Activated CD4-positive, alpha-beta T cell treated with anti-CD3 and anti-CD28 coated beads for 4 hours (primary cell): ENCODE measurements around the gene PRRG1.
"Not testable (repeated sequence)": the region's sequence is repeated elsewhere in the genome, so short reads cannot be mapped to it uniquely, and the experiment has no call there.

ENCODE experiments used
- DNase-seq, 2 donors: peaks; one replicate each; pipeline ENCODE4 v3.0.0-alpha.2; 2020

PRRG1 gene

GRCh38 chrX:37349221-37350033 is at the start of gene PRRG1:
TSS of gene PRRG1 (plus strand) at chrX:37349364. CDS start at chrX:37406250, 56,886 bp downstream.
- DNase-seq: no peak

DNA sequence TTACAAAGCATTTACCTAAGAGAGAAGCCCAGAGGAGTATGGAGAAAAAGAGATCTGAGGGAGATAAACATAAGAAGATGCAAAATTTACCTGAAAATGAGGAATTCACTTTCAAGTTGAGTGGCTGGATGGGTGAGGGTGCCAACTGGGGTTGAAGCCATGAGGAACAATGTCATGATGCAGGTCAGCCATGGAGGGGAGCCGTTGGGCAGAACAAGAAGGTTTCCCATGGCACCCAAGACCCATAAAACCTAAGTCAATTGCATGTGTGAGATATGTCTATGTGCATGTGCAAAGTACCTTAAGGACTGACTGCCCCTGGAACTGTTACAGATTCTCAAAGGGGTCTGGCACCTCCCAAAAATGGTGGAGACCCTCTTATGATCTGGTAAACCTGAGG is 46.6 kb upstream of the PRRG1 start:
- no peak for DNase-seq

DNA sequence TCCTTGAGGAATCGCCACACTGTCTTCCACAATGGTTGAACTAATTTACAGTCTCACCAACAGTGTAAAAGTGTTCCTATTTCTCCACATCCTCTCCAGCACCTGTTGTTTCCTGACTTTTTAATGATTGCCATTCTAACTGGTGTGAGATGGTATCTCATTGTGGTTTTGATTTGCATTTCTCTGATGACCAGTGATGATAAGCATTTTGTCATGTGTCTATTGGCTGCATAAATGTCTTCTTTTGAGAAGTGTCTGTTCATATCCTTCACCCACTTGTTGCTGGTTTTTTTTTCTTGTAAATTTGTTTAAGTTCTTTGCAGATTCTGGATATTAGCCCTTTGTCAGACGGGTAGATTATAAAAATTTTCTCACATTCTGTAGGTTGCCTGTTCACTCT is 43.9 kb upstream of the PRRG1 start:
- DNase-seq: not testable (repeated sequence)

DNA sequence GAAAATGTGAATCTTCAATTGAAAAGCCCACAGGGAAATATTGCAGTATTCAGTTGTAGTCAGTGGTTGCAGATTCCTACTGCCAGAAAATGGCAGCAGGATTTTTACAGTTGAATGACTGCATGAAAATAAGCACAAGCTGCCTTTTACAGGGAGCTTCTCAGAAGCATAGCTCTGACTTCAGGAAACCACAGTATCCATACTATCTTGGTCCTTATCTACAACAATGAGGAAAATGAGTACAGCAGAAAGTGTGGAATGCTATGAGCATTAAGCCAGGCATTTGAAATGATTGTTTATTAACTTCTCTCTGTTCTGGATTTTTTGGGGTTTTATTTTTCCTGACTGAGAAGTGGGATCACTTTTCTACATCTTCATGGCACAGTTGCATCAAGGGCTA is 34.6 kb upstream of the PRRG1 start:
- no peak for DNase-seq

- DNase-seq: no peak
These were observed 33.5 kb upstream of the PRRG1 start for GRCh38 chrX:37315511-37316248.

DNA sequence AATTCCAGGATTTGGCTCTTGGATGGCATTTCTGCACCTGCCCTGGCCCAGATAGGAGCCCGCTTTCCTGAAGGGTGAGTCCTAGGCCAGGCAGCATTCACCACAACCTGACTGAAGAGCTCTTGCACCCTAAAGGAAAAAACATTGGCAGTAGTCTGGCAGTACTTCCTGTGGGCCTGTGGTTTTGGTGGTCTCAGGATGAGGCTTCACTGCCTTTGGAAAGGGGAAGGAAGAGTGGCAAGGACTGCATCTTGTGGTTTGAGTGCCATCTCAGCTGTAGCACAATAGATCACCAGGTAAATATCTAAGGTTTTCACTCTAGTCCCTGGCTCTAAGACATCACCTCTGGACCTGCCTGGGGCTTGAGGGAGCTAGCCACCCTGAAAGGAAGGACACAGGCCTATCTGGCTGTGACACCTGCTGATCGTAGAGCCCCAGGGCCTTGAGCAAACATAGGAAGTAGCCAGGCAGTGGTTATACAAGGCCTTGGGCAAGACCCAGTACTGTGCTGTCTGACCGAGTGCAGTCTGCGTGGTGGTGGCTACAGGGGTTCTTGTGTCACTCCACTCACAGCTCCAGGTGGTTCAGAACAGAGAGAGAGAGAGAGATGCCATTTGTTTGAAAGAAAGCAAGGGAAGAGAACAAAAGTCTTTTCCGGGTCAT is 28.5 kb upstream of the PRRG1 start:
- no peak for DNase-seq

GRCh38 chrX:37330642-37331041 is 18.5 kb upstream of the PRRG1 start:
- DNase-seq: no peak

DNA sequence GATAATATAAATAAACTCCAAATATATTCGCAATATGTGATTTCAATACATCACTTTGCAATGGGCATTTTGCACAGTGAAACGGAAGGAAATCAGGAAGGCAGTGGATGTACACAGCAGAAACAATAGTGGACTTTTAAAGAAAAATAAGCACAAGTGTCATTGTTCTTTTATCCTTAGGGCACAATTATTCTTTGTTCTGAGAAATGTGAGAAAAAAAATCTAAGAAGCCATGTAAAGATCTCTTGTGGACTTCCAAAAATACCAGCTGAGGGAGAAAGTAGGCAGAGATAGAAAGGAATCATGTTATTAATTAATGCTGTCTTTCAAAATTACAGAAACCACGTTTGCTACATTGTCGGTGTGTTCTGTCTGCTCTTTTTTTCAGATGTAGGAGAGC is 17.6 kb upstream of the PRRG1 start:
- no peak for DNase-seq

- no peak for DNase-seq
These were observed 17.1 kb upstream of the PRRG1 start for GRCh38 chrX:37332055-37332454.

- no peak for DNase-seq
These were observed 16.0 kb upstream of the PRRG1 start for GRCh38 chrX:37332987-37333658.

DNA sequence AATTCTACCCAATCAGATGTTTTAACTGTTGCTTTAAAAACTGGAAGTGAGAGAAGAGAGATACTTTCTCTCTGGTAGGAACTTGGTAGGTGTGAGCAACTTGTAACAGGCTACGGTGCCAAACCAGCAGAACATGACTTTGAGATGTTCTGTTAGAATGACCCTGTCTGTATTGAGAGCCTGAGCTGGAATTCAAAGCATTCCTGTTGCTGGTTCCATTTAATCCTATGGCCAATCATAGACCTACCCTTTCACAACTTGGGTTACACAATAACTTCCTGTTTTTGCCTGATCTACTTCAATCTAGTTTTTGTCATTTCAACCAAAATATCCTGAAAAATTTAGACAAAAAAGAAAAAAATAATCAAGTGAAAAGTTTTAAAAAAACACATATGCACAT is 1.7 kb upstream of the PRRG1 start:
- no peak for DNase-seq

- DNase-seq: no peak
These were observed 763 bp upstream of the PRRG1 start for GRCh38 chrX:37348231-37348970.

DNA sequence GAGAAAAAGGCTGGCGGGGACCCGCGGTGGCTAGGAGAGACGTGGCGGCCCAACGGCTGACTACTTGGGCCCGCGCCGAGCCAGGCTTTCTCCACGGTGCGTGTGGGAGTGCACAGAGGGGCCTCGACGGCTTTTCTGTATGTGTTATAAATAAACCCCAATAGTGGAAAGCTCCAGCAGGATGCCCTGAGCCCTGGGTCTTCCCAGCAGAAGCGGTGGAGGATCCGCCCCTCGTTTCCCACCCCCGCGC is 268 bp upstream of the PRRG1 start:
- no peak for DNase-seq

GRCh38 chrX:37350034-37350365 is 836 bp downstream of the PRRG1 start:
- DNase-seq: no peak

GRCh38 chrX:37353646-37354045 is 4.5 kb downstream of the PRRG1 start:
- DNase-seq: no peak

- DNase-seq: no peak
These were observed 8.3 kb downstream of the PRRG1 start for GRCh38 chrX:37357436-37357835.

DNA sequence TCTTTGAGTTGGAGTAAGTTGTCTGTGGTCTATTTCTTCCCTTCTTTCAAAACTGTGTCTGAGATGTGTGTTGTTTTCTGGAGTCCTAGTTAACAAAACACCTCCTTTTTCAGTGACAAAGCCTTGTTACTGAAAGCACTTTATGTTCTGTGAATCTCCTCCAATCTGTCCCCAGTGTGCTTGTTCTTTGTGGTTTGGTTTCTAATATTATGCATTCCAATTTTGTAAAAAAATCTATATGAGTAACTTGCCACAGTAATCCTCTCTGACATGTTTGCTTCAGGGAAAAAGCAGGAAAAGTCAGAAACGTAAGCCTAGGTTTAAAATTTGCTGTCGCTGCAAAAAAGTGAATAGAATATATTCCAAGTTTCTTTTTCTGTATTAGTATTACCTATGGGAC is 12.4 kb downstream of the PRRG1 start:
- no peak for DNase-seq

GRCh38 chrX:37364666-37365065 is 15.5 kb downstream of the PRRG1 start:
- DNase-seq: no peak

- no peak for DNase-seq
These were observed 18.8 kb downstream of the PRRG1 start for GRCh38 chrX:37367946-37368345.

- DNase-seq: no peak
These were observed 21.5 kb downstream of the PRRG1 start for GRCh38 chrX:37370499-37371141.

DNA sequence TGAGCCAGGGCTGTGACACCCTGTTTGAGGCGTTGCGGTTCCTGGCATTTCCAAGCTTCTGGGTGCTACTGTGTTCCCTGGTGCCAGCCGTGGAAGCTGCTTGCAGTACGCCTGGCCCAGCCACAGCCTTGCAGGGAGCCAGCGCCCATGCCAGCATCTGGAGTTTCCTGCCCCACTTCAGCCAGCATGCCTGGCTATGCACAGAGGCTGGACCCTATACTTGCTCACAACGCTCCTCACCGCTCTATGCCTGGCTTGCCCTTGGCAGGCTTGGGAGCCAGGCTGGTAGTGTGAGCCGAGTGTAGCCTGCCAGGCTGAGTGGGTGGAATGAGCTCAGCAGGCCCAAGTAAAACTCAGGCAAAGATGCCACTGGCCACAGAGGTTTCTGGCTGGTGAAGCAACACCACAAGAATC is 22.4 kb downstream of the PRRG1 start:
- DNase-seq: no peak

- no peak for DNase-seq
These were observed 29.2 kb downstream of the PRRG1 start for GRCh38 chrX:37378404-37378803.
